H1 (cell line): ENCODE results near the gene ATP6V1B1.

ENCODE experiments used
- GTF2F1 ChIP-seq: IDR thresholded peaks from 2 replicates; pipeline ENCODE4 v1.6.1; 2012; ENCODE audit warnings: low read depth, low read length, improper control_type of control experiment, borderline replicate concordance
- HDAC2 ChIP-seq, 2 experiments: fragments of 300-600 bp in 1 of 2; sonication (generic) in 1 of 2; IDR thresholded peaks; 2 replicates each; pipeline ENCODE4 v1.6.1; 2011 to 2012; ENCODE audit warnings: low read depth in 2 of 2, low read length in 2 of 2, mild to moderate bottlenecking in 2 of 2, moderate library complexity in 2 of 2, borderline replicate concordance in 1 of 2, inconsistent platforms in 1 of 2
- POLR2A ChIP-seq, 2 experiments: IDR thresholded peaks; 1 replicate in 1 of 2; 2 replicates in 1 of 2; pipeline ENCODE4 v1.6.1; 2011; ENCODE audit warnings: low read depth in 2 of 2, low read length in 2 of 2, mild to moderate bottlenecking in 2 of 2; ENCODE audit errors: control extremely low read depth in 1 of 2
- RFX5 ChIP-seq: IDR thresholded peaks from 2 replicates; pipeline ENCODE4 v1.6.1; 2011; ENCODE audit warnings: low read depth, low read length, improper control_type of control experiment, borderline replicate concordance
- TF ChIP-seq, protein P1 (sequence below), 3 experiments: IDR thresholded peaks; 1 replicate in 2 of 3; 2 replicates in 1 of 3; pipeline versions ENCODE4 v1.5.1 to v1.6.1; 2011; ENCODE audit warnings: low read length in 3 of 3, mild to moderate bottlenecking in 3 of 3, inconsistent platforms in 2 of 3, low read depth in 1 of 3, moderate library complexity in 1 of 3; ENCODE audit not compliant: insufficient read depth in 1 of 3; ENCODE audit errors: control extremely low read depth in 1 of 3

GRCh38 chr2:70926042-70926441 lies 9.7 kb upstream of the ATP6V1B1 start:
- TF ChIP-seq GTF2F1 (no peak), POLR2A (IDR thresholded peaks at IDR 0.05; ENCODE audit: control extremely low read depth in 1 of 2, low read depth in 2 of 2, low read length in 2 of 2) (no peak), RFX5 (no peak), HDAC2 (IDR thresholded peaks at IDR 0.05; ENCODE audit: borderline replicate concordance in 1 of 2, low read depth in 2 of 2, low read length in 2 of 2) (no peak)
- TF ChIP-seq, protein P1, sequence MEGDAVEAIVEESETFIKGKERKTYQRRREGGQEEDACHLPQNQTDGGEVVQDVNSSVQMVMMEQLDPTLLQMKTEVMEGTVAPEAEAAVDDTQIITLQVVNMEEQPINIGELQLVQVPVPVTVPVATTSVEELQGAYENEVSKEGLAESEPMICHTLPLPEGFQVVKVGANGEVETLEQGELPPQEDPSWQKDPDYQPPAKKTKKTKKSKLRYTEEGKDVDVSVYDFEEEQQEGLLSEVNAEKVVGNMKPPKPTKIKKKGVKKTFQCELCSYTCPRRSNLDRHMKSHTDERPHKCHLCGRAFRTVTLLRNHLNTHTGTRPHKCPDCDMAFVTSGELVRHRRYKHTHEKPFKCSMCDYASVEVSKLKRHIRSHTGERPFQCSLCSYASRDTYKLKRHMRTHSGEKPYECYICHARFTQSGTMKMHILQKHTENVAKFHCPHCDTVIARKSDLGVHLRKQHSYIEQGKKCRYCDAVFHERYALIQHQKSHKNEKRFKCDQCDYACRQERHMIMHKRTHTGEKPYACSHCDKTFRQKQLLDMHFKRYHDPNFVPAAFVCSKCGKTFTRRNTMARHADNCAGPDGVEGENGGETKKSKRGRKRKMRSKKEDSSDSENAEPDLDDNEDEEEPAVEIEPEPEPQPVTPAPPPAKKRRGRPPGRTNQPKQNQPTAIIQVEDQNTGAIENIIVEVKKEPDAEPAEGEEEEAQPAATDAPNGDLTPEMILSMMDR (IDR thresholded peaks at IDR 0.05; ENCODE audit: control extremely low read depth in 1 of 3, insufficient read depth in 1 of 3, low read depth in 1 of 3, low read length in 3 of 3): no peak
